Stimulated activated CD4-positive, alpha-beta T cell treated with anti-CD3 and anti-CD28 coated beads, Interleukin-1b, Interleukin-23, amount 100 ng/mL, for 24 hours (primary cell): ENCODE results near the gene ENO4.
A peak's percentile ranks its signal among the peaks of the same experiment; 100 is the strongest.

ENCODE experiments used
- DNase-seq, 4 experiments: peaks; one replicate each; pipeline ENCODE4 v3.0.0-alpha.2; 2020; ENCODE audit warnings: low read depth in 4 of 4, low spot score in 1 of 4

ENO4 gene

DNA sequence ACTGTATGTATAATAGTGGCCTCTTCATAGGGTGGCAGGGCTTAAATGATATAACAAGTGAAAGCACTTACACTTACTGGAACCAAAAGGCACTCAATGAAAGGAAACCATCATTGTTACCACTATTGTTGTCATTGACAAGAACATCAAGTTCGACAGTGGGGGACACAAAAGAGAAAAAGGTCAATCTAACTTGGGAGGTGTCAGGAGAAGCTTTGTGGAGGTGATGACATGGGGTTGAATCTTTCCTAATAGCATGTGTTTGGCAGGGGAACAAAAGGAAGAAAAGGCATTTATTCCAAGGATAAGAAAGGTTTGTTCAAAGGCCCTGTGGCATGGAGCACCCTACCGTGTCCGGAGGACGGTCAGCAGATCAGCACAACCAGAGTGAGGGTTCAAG lies 18.2 kb upstream of the ENO4 start:
- no peak for DNase-seq

DNA sequence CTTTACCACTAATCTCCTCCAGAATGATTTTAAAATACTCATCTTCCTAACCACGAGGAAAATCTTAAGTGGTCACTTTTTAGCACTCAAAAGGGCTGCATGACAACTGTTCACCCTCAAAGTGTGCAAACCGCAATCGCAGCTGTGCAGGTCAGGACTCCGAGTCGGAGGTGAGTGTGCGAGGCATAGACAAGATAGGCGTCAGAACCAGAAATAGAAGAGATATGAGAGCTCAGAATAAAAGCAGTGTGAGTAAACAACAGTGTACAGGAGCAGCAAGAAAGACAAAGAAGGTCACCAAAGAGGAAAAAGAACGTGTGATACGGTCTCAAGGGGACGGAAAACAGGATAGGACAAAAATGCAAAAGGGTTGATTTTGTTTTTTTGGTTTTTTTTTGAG lies 17.5 kb upstream of the ENO4 start:
- DNase-seq = no peak

DNA sequence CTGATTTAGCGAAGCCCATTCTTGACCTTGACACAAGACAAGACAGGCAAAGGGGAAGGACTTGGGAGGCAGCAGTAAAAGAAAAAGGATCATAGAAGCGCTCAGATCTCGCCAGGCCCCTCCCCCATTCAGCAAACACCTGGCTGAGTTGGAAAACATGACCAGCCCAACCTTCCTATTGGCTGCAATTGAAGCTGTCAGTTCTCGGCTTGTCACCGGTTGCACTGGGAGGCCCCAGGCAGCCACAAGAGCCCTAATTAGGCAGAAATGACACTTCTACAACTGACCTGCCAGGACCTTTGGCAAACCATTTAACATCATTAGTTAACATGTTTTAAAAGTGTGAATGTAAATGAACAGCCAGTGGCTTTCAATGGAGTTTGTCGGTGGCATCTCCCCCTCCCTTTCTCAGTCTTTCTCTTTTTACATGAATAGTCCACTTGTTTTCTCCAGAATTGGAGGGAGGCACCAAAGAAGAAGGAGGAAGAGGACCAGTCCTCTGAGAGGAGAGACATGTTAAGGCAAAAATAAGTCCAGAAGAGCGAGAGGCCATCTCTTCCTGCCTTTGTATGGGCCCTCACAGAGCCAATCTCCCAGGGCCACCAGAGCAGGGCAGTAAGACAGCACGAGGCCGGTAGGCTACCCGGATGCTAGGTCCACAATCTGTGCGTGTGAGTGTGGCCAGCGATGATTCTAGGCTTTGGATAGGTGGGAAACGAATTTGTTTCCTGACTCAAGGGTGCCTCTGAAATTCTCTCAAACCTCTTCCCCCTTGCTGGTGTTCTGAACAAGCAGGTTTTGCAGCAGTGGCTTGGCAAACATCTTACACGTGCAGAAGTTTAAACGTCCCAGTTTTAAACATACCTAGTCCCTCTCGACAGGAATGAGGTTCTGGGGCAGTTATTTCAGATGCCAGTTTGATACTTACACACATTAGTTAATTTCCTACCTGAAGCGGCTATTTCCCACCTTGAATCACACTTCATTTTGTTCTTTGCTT lies 15.0 kb upstream of the ENO4 start:
- no peak for DNase-seq

DNA sequence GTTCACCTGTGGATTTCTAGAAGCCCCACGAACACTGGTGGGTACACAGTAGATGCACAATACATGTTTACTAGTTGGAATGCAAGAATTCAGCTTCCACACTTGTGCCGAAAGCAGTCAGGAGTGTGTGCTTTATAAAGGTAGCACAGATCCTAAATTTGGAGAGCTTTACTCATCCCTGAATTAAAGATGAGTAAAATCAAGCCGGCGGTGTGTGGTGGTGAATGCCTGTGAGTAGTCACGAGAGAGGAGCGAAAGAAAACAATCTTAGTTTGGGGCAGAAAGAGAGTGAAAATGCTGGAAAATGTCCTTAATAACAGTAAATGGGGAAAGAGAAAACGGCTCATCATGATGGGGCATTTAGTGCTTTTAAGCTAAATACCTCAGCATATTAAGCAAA lies 13.6 kb upstream of the ENO4 start:
- no peak for DNase-seq

DNA sequence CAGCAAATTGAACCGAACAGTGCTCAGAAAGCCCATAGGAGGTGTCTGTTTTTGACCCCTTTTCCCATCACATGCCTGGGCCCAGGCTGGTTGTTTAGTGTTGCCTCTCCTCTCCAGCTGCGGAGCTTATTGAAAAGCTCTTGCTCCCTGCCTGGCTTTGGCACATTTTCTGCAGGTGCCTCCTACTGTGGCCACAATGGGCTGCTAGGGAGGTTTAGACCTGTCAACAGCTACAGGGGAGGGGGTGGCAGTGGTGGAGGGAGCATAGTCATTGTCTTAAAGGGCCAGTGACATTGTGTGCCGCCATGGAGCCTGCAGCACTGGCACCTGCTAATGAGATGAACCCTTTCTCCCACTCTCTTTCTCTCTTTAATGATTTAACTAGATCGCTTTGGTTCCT lies 13.2 kb upstream of the ENO4 start:
- no peak for DNase-seq

DNA sequence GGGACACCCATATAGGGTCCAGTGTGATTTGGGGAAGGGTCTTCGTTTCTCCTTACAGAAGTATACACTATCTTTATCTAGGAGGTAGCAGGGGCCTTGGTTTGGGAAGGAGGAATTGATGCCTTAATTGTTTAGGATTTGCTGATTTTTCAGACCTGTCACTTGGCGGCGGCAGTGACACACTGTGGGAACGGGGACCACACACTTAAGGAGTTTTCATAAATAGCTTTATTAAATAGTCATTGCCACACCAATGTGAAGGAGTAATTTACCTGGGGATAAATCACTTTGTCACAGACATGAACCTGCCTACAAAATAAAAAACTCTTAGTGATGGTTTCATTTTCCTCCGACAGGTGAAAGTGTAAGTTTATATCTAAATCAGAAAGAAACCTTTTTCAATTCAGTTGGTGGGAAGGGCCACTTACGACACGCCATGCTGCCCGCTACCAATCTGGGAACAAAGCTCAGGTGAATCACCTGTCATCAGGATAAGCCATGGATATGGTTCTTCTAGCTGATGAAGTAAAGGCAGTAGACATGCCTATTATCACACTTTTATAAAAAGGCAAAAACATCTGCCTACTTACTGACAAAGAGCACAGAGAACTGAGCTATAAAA lies 12.3 kb upstream of the ENO4 start:
- DNase-seq = no peak

DNA sequence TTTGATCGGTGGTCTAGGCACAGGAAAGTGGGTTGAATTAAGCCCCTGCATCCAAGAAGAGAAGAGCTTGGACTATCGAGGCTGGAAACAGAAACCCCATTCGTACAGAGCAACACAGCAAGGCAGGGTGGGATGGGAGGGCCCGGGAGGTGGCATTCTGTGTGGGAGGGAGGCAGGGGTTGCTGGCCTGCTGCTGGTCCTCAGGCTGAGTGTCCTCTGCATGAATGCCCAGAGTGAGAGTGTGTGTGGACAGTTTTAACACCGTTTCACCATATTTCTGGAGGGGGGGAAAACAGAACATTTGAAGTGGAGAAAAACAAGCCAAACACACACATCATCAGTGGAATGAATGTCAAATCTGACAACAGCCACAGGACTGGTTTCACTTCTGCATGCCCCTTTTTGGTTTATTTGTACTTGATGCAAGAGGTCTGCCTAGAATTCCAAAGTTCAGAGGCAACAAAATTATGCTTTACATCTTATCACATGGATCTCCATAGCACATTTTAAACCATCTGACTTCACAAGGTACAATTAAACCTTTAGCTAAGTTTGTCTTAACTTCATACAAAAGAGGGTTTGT lies 11.1 kb upstream of the ENO4 start:
- DNase-seq = no peak

DNA sequence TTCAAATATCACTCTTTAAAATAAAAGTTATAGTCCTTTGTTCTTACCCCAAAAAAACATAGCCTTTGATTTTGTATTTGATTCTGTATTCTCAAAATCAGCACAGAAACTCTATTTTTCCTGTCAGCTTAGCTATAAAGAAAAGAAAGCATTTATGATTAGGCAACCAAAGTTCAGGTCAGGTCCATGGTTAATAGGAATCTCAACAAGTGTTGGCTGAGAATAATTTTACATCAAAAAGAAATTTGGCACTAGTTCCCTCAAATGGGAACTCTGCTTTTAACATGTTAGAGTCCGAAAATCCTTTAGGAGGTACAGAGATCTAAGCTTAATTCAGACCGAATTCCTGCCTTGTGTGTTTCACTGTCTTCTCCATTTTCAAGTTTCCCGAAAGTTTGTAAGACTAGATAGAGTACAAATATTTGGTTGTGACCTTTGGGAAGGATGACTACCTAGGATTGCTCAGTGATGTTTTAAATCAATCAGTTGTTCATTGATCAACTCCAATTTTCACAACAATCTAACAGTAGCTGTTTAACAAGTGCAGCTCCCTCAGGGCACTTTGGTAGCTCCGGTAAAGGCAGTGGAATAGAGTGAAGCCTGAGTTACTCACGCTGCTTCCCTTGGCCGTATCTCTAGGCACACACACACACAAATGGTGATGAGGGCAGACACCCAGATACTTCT lies 8.8 kb upstream of the ENO4 start:
- no peak for DNase-seq

DNA sequence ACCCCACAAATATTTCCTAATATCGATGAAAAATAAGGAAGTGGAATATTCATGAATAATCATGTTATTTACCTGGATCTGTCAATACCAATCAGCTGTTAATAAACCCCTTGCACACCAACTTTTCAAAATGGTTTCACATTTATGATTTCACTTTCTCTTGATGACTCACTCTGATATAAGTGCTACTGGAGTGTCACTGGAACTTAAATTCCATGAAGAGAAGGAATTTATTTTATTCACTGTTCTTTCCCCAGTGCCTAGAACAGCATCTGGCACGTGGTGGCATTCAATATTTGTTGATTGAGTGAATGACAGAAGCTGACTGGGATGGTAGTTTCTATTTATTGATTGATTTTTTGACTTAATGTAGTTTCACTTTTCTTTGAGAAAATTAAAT lies 3.5 kb upstream of the ENO4 start:
- no peak for DNase-seq

DNA sequence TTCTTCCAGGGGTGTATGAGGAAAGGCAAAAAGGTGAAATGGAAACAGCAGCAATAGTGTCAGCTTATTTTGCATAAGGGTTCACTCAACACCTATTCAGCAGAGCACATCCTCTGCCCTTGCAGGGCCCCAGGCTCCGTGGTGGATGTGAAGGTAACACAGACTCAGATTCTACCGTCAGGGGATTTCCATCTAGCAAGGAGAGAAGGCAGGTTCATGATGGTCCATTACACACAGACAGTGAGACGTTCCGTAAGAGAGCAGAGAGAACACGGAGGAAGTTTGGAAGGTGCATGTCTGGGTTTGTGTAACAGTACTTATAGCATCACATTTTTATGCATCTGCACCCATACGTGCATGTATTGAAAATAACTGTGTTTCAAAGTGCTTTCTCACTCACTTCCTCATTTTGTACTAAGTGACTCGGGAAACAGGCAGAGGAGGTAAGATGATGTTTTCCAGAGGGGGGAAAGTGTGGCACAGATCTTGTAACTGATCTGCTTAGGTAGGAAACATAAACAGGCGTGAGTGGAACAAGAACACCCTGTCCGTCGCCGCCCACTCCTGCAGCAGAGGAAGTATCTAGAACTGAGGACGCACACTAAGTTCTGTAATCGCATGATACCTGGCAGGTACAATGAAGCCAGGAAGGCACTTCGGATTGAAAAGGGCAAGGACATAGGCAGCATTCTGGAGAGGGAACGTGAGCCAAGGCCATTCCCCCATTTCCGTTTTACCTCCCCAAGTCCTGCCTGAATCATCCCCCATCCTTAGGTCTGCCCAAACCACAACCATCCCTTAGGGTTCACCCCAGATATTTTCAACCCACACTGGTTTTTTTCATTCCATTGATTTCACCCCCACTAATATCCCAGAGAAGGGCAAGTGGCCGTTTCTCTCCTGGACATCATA lies 1.0 kb upstream of the ENO4 start:
- peak in 2 of 4 experiments; percentile 5 to 14 for DNase-seq

DNA sequence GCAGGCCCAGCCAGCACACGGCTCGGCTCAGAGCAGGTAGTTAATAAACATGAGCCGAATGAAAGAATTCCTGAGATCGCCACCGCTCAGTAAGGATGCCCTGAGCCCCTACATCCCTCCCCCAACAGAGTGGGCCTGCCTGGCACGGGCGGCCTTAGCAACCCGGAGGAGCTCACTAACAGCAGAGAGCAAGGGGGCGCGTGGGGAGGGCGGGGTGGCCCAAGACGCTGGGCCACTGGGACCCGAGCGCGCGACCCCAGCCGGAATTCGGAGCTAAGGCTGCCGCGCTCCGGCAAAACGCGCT lies 403 bp upstream of the ENO4 start:
- no peak for DNase-seq

DNA sequence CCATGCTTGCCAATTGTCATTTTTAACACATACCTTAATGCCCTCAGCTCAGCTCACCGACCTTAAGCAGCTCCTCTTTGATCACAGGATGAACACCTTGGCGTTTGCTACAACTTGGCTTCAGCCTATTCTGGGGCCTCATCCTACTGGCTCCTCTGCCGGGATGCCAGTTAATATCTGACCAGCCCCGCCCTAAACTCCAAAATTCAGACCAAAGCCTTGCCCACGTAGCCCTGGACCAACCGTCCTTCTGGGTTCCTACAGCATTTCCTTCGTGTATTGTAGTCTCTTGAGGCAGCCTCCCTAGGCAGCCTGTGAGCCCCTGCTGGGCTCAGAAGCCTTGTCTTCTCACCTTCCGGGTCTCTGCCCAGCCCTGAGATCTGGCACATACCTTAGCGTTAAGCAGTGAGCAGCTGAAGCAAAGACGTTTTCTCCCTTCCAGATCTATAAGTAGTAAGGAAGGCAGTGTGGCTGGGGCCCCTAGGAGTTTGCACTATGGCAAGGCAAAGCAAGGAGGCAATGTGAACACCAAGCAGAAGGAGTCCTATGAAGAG lies 836 bp downstream of the ENO4 start:
- no peak for DNase-seq

DNA sequence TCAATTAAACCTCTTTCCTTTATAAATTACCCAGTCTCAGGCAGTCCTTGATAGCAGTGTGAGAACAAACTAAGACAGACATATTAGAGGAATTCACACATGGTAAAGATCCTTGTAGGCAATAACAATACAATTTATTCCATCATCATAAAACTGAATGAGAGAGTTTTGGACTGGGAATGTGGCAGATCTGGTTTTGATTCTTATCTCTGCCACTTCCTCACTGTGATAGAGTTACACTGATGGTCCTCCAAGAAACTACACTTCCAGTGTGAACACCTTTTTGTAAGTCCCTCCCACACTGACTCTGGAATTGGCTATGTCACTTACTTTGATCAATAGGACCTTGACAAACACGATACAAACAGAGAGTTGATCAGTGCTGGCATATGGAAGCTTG lies 2.9 kb downstream of the ENO4 start:
- no peak for DNase-seq

DNA sequence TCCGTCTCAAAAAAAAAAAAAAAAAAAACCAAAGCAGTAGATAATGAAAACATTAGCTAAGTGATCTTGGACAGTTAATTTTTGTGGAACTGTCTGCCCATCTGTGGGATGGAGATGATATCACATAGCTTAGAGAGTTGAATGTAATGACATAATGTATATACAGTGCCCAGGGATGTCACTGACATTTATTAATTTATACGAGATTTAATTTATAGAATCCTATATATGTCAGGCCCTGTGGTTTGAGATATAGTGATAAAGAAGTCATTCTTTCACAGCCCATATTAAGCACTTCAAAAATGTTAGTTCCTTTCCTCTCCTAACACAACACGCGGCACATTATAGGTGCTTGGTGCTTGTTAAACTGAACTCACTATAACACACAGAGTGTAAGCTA lies 4.0 kb downstream of the ENO4 start:
- no peak for DNase-seq

DNA sequence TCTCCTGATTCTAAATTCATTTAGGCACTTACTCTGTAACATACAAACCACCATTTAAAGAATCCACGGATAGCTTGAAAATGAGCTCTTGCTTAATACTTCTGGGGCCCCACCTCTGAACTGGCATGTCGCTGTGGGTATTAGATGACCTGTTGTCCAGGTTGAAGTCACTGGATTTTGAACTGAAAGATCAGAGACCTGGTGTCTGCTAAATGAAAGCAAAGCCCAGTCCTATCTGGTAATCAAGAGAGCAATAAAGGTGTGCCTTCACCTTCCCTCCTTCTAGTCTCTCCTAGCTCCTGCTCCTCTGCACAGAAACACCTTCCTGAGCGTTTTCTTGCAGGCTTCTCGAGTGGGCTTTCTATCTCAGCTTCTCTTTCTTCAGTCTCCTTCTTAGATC lies 4.4 kb downstream of the ENO4 start:
- DNase-seq = no peak

DNA sequence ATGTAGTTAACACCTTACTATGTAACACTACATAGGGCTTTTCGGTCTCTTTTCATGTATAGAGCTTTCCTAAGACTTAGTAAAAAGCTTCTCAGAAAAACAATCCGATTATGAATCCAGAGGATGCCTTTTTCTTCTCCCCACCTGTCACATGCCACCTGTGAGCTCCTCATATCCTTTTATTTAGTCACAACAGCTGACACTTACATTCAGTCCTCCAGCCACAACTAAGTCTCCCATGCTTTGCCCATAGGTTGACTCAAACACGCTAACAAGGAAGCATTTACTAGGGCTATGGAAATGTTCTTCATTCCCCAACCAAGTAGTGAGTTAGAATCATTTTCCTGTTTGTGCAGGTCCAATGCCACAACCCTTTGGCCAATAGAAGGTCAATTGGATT lies 7.9 kb downstream of the ENO4 start:
- DNase-seq = no peak

DNA sequence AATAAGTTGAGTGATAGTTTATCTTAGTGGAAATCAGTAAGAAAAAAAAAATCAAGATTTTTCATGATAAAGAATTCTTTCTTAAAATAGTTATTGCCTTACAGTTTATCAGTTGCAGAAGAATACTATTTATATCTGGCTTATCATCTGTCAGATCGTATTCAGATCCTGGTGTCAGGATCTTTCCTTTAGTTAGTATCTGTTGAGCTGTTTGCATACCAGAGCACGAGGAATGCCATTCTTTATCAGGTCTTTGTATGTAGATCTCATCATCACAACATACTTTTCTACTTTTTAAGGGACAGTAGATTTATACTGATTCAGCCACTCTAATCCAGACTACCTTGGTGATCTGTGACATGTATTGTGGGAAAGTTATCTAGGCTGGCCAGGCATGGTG lies 12.5 kb downstream of the ENO4 start:
- no peak for DNase-seq

DNA sequence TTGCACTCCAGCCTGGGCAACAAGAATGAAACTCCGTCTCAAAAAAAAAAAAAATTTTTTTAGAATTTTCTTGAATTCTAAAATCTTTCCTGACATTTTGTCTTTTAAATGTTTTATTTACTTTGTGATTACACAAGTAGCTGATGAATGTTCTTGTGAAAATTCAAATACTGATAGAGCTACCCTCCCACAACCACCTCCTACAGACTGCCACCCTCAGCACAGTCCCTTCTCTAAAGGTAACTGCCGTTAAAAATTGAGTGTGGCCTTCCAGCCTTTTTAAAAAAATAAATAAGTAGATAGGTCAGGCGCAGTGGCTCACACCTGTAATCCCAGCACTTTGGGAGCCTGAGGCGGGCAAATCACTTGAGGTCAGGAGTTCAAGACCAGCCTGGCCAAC lies 15.1 kb downstream of the ENO4 start:
- no peak for DNase-seq

DNA sequence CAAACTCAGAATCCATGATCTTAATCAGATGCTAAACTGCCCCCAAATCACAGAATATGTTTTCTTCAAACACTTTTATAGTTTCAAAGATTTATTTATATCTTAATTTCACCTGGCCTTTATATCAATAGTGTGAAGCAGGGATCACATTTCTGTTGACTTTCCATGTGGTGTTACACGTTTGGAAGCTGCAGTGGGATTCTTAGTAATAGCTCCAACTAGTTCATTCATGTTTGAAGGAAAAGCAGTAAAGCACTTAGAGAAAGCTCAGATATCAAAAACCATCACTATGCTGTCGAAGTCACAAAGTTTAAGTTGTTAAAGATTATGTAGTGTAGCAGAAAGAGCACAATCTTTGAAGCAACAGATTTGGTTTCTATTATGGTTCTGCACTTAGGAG lies 16.8 kb downstream of the ENO4 start:
- no peak for DNase-seq

DNA sequence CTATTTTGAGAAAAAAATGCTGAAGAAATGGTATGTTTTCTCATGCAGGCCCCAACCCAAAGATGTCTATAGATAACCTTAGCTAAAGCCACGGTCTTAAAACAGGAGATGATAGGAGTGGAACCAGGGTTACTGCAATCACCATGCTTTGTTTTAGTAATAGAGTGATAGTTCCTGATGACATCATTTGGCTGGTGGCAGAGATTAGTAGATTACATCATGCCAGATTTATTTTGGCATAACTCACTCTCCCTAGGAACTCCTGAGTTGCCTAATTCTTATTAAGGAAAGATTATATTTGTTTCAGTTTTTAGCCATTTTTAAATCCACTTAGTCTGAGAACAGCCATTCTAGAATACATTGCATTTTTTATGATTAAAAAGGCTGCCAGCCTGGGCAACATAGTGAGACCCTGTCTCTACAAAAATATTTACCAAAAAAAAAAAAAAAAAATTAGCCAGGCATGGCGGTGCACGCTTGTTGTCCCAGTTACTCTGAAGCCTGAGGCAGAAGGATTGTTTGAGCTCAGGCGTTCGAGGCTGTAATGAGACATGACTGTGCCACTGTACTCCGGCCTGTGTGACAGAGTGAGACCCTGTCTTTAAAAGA lies 17.8 kb downstream of the ENO4 start:
- DNase-seq = no peak
